ENCODE data around the gene RTP3. TPM values are rescaled to one million over a fixed set of nuclear protein-coding genes. Genes with fewer than 3 reads are reported as not detected.

Gene RTP3
- total RNA-seq, 2 experiments from 2014 or later = not detected

- DNase-seq (no peak), ATAC-seq (no peak)
- H3K27ac Mint-ChIP-seq = no peak overlapping the region
- H3K4me3 Mint-ChIP-seq = no peak overlapping the region
- ChIA-PET CTCF (interaction anchor here (1.3 to 10.9 kb wide), 3 partner anchors 18 to 159 kb away, joined by 3 to 69 read pairs (median 7); no protein-coding TSS in a partner anchor), POLR2A (no interaction called here)
- H3K4me1 Mint-ChIP-seq (ENCODE audit: low read depth) = no peaks in the 10 kb centered on the region
- H3K27me3 Mint-ChIP-seq (ENCODE audit: low read depth) = peaks cover 44% of the 10 kb centered on the region
- no peaks in the 10 kb centered on the region for H3K36me3 Mint-ChIP-seq (ENCODE audit: low read depth)
- H3K9me3 Mint-ChIP-seq (ENCODE audit: insufficient read depth) = peaks cover 15% of the 10 kb centered on the region
Observed at GRCh38 chr3:46470831-46471230, 26.9 kb upstream of the RTP3 start.

DNA sequence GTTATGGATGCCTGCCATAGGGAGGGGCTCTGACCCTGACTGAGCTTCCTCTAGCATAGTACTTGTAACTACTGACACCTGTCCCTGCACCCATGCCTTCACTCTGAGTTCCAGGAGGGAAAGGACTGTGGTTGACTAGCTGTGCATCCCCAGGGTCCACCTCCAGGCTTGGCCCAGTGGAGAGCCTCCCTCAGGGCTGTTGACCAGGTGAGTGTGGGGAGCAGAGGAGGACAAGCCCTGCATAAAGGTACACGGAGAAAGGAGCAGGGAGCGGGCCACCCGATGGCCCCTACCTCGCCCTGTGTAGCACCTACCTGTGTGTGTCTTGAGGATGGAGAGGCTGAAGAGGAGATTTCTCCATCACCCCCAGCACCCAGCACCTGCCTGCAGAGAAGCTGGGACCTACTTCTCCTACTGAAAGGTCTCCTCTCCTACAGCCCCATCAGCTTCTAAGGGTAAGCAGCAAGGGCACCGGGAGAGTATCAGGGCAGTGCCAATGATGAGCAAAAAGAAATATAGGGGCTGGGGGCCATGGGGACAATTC lies 26.3 kb upstream of the RTP3 start:
- DNase-seq (no peak), ATAC-seq (no peak)
- H3K4me3 Mint-ChIP-seq = no peak overlapping the region
- no peaks in the 10 kb centered on the region for H3K36me3 Mint-ChIP-seq (ENCODE audit: low read depth)
- POLR2A ChIA-PET = no interaction called here
- H3K27me3 Mint-ChIP-seq (ENCODE audit: low read depth) = peaks cover 42% of the 10 kb centered on the region
- H3K27ac Mint-ChIP-seq = no peak overlapping the region
- H3K4me1 Mint-ChIP-seq (ENCODE audit: low read depth) = no peaks in the 10 kb centered on the region
- CTCF ChIA-PET = interaction anchor here (1.3 to 10.9 kb wide), 3 partner anchors 17 to 87 kb away, joined by 3 to 69 read pairs (median 7); no protein-coding TSS in a partner anchor
- peaks cover 15% of the 10 kb centered on the region for H3K9me3 Mint-ChIP-seq (ENCODE audit: insufficient read depth)

DNA sequence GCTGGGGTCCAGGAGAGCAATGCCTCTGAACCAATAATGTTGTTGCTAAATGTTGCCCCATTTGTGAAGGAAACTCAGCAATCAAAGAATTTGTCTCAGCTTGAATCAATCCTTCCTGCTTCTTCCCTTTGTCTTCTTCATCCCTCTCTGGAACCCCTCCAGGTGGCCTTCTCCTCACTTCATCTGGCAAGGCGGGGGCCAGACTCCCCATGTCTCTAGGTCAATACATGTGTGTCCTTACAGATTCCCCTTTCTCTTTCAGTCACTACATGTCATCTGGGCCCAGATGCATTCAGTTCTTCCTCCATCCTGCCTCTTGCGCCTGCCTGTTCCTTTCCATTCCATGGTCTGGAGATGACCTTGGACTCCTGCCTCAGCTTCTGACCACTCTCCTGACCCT lies 25.0 kb upstream of the RTP3 start:
- ATAC-seq (no peak), DNase-seq (no peak)
- no peaks in the 10 kb centered on the region for H3K4me1 Mint-ChIP-seq (ENCODE audit: low read depth)
- H3K27ac Mint-ChIP-seq = no peak overlapping the region
- H3K4me3 Mint-ChIP-seq = no peak overlapping the region
- ChIA-PET POLR2A (no interaction called here), CTCF (interaction anchor here (2.2 to 10.9 kb wide), 2 partner anchors 16 to 23 kb away, joined by 7 to 69 read pairs; no protein-coding TSS in a partner anchor)
- peaks cover 42% of the 10 kb centered on the region for H3K27me3 Mint-ChIP-seq (ENCODE audit: low read depth)
- no peaks in the 10 kb centered on the region for H3K36me3 Mint-ChIP-seq (ENCODE audit: low read depth)
- peaks cover 15% of the 10 kb centered on the region for H3K9me3 Mint-ChIP-seq (ENCODE audit: insufficient read depth)

DNA sequence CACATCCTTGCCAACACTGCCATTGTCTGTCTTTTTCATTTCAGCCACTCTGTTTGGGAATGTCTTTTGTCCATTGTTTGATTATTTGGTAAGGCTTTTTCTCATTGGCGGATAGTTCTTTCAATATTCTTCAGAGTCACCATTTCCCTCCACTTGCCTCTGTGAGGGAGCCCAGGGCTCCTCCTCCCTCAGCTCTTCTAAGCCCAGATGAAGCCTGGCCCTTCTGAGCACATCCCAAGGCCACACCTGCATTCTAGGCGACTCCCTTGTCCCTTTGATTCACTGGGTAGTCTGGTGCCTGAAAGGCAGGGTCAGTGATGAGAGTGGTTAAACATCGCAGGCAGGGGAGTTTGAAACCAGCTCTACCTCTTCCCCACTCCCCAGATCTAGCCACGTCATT lies 20.6 kb upstream of the RTP3 start:
- POLR2A ChIA-PET = no interaction called here
- ATAC-seq = no peak

GRCh38 chr3:46477756-46478155 lies 20.0 kb upstream of the RTP3 start:
- Mint-ChIP-seq H3K27ac (no peak overlapping the region), H3K9me3 (ENCODE audit: insufficient read depth) (peaks cover 15% of the 10 kb centered on the region), H3K4me3 (no peak overlapping the region)

More for the DNA sequence above, 20.6 kb upstream of the RTP3 start:
- CTCF ChIA-PET = interaction anchor here (1.1 to 10.9 kb wide), 4 partner anchors 9 to 152 kb away, joined by 3 to 69 read pairs (median 9); no protein-coding TSS in a partner anchor
- Mint-ChIP-seq H3K4me3 (no peak overlapping the region), H3K36me3 (ENCODE audit: low read depth) (no peaks in the 10 kb centered on the region), H3K27ac (no peak overlapping the region), H3K9me3 (ENCODE audit: insufficient read depth) (peaks cover 15% of the 10 kb centered on the region), H3K4me1 (ENCODE audit: low read depth) (no peaks in the 10 kb centered on the region), H3K27me3 (ENCODE audit: low read depth) (peaks cover 57% of the 10 kb centered on the region)
- no peak for DNase-seq

GRCh38 chr3:46478341-46478740 lies 19.4 kb upstream of the RTP3 start:
- Mint-ChIP-seq H3K4me1 (ENCODE audit: low read depth) (no peaks in the 10 kb centered on the region), H3K27ac (no peak overlapping the region), H3K36me3 (ENCODE audit: low read depth) (no peaks in the 10 kb centered on the region), H3K4me3 (no peak overlapping the region), H3K27me3 (ENCODE audit: low read depth) (peaks cover 48% of the 10 kb centered on the region), H3K9me3 (ENCODE audit: insufficient read depth) (peaks cover 15% of the 10 kb centered on the region)
- no peak for ATAC-seq
- DNase-seq = no peak
- CTCF ChIA-PET = interaction anchor here (10.9 kb wide), 1 partner anchor 10 kb away, joined by 69 read pairs; no protein-coding TSS in a partner anchor
- POLR2A ChIA-PET = no interaction called here

More at GRCh38 chr3:46477756-46478155, 20.0 kb upstream of the RTP3 start:
- ChIA-PET CTCF (interaction anchor here (10.9 kb wide), 1 partner anchor 11 kb away, joined by 69 read pairs; no protein-coding TSS in a partner anchor), POLR2A (no interaction called here)
- DNase-seq (no peak), ATAC-seq (no peak)
- Mint-ChIP-seq H3K27me3 (ENCODE audit: low read depth) (peaks cover 54% of the 10 kb centered on the region), H3K4me1 (ENCODE audit: low read depth) (no peaks in the 10 kb centered on the region), H3K36me3 (ENCODE audit: low read depth) (no peaks in the 10 kb centered on the region)

DNA sequence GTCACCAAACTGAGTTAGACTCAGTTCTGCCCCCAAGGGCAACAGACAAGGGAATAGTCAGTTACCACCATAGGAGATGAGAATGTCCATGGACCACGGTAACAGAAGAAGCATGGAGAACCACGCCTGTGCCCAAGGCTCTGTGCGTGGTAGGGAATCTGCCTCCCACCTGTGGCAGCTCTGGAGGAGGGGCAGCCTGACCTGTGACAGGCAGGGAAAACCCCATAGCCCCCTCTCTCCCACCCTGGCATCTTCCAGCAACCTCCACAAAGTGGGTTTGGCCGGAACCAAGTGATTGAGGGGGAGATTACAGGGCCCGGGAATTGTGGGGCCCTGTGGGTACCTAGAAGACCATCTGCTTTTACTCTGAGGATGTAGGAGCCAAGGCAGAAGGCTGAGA lies 18.8 kb upstream of the RTP3 start:
- Mint-ChIP-seq H3K4me3 (no peak overlapping the region), H3K27me3 (ENCODE audit: low read depth) (peaks cover 45% of the 10 kb centered on the region), H3K4me1 (ENCODE audit: low read depth) (no peaks in the 10 kb centered on the region), H3K9me3 (ENCODE audit: insufficient read depth) (peaks cover 10% of the 10 kb centered on the region), H3K27ac (no peak overlapping the region), H3K36me3 (ENCODE audit: low read depth) (no peaks in the 10 kb centered on the region)
- DNase-seq (no peak), ATAC-seq (no peak)
- CTCF ChIA-PET = no interaction called here
- POLR2A ChIA-PET = no interaction called here

DNA sequence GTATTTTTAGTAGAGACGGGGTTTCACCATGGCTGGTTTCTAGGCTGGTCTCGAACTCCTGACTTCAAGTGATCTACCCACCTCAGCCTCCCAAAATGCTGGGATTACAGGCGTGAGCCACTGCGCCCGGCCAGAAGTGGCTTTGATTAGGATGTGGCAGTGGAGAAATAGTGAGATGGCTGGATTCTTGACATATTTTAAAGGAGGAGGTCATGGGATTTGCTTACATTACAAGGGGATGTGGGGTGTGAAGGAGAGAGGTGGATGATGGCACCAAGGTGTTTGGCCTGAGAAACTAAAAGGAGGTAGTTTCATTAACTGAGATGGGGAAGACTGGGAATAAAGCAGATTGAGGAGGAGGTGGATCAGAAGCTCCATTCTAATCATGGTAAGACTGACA lies 18.1 kb upstream of the RTP3 start:
- no peak for ATAC-seq
- POLR2A ChIA-PET = interaction anchor here (0.7 kb wide), 1 partner anchor 488 kb away, joined by 3 read pairs; no protein-coding TSS in a partner anchor
- peaks cover 4% of the 10 kb centered on the region for H3K9me3 Mint-ChIP-seq (ENCODE audit: insufficient read depth)

DNA sequence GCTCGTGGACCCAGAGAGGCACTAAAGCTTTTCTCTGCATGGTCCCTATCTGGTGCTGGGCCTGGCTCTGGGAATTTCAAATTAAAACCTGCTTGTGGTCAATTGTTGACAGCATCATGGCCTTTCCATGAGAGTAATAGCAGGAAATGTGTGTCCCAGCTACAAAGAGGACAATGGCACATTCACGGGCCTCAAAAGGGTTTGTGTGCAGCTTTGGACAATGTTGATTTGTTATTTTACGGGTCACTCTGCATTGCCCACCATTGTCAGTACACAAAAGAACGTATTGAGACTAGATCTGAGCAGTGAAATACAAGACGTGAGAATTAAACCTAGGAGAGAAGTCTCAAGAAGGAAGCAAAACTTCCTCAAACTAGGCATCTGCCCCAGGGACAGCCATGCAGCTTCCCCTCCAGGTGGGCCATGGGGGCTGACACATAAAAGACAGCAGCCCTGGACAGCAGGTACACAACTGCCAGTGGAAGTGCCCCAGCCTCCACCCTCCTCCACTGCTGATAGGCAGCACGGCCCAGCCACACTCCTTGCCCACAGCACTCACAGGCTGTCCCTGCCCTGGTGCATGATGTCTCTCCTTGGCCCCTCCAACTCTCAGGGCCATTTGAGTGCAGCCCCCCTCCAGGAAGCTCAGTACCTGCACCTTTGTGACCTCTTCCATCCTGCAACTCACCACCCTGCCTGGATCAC lies 17.1 kb upstream of the RTP3 start:
- POLR2A ChIA-PET = interaction anchor here (0.7 kb wide), 1 partner anchor 487 kb away, joined by 3 read pairs; no protein-coding TSS in a partner anchor

More for the DNA sequence above, 18.1 kb upstream of the RTP3 start:
- no peaks in the 10 kb centered on the region for H3K36me3 Mint-ChIP-seq (ENCODE audit: low read depth)
- H3K4me3 Mint-ChIP-seq = no peak overlapping the region
- CTCF ChIA-PET = interaction anchor here (1.3 to 4.6 kb wide), 3 partner anchors 9 to 150 kb away, joined by 3 to 16 read pairs (median 12); no protein-coding TSS in a partner anchor
- H3K27ac Mint-ChIP-seq = no peak overlapping the region
- H3K27me3 Mint-ChIP-seq (ENCODE audit: low read depth) = peaks cover 40% of the 10 kb centered on the region
- no peak for DNase-seq
- H3K4me1 Mint-ChIP-seq (ENCODE audit: low read depth) = no peaks in the 10 kb centered on the region

DNA sequence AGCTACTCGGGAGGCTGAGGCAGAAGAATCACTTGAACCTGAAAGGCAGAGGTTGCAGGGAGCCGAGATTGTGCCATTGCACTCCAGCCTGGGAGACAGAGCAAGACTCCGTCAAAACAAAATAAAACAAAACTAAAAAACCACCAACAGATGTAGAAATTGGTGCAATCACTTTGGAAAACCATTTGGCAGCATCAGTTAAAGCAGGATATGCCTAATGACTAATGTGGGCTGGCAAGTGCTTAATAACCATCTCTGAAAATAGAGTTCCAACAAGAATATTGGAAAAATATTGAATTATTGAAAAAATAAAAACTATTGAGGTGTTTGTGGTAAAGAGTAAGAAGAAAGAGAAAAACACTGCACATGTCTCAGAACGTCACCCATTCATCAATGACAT lies 16.1 kb upstream of the RTP3 start:
- ChIA-PET POLR2A (interaction anchor here (0.6 kb wide), 1 partner anchor 829 kb away, joined by 3 read pairs; no protein-coding TSS in a partner anchor), CTCF (interaction anchor here (2.2 to 4.6 kb wide), 2 partner anchors 7 to 77 kb away, joined by 12 to 16 read pairs; no protein-coding TSS in a partner anchor)
- Mint-ChIP-seq H3K27ac (no peak overlapping the region), H3K9me3 (ENCODE audit: insufficient read depth) (no peaks in the 10 kb centered on the region), H3K4me1 (ENCODE audit: low read depth) (no peaks in the 10 kb centered on the region), H3K36me3 (ENCODE audit: low read depth) (no peaks in the 10 kb centered on the region), H3K27me3 (ENCODE audit: low read depth) (peaks cover 32% of the 10 kb centered on the region), H3K4me3 (no peak overlapping the region)
- ATAC-seq (no peak), DNase-seq (no peak)

More for the DNA sequence above, 17.1 kb upstream of the RTP3 start:
- DNase-seq (no peak), ATAC-seq (no peak)
- no peaks in the 10 kb centered on the region for H3K36me3 Mint-ChIP-seq (ENCODE audit: low read depth)
- no peaks in the 10 kb centered on the region for H3K9me3 Mint-ChIP-seq (ENCODE audit: insufficient read depth)
- H3K27ac Mint-ChIP-seq = no peak overlapping the region
- CTCF ChIA-PET = interaction anchor here (1.3 to 4.6 kb wide), 3 partner anchors 8 to 149 kb away, joined by 3 to 16 read pairs (median 12); no protein-coding TSS in a partner anchor
- H3K4me1 Mint-ChIP-seq (ENCODE audit: low read depth) = no peaks in the 10 kb centered on the region
- peaks cover 31% of the 10 kb centered on the region for H3K27me3 Mint-ChIP-seq (ENCODE audit: low read depth)
- no peak overlapping the region for H3K4me3 Mint-ChIP-seq

DNA sequence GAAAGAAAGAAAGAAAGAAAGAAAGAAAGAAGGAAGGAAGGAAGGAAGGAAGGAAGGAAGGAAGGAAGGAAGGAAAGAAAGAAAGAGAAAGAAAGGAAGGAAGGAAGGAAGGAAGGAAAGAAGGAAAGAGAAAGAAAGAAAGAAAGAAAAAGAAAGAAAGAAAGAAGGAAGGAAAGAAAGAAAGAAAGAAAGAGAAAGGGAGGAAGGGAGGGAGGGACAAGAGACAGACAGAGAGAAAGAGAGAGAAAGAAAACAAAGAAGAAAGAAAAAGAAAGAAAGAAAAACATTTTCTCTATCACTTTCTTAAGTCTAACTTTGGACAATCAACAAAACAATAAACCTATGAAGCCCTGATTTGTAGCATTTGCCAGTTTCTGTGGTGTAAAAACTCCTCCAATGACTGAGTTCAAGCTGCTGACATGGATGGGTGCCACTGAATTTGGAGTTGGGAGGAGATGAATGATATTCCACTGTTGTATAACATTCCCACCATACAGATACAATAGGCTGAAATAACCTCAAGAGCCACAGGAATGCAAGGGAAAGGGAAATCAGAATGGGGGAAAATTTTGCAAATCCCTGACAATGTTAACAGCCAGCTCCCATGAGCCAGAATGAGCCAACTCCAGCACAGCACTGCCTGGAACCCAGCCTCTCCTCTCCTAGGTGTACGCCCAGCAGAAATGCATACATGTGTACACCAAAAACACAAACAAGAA lies 15.0 kb upstream of the RTP3 start:
- ATAC-seq = no peak
- POLR2A ChIA-PET = no interaction called here
- Mint-ChIP-seq H3K4me1 (ENCODE audit: low read depth) (no peaks in the 10 kb centered on the region), H3K27me3 (ENCODE audit: low read depth) (peaks cover 27% of the 10 kb centered on the region), H3K9me3 (ENCODE audit: insufficient read depth) (no peaks in the 10 kb centered on the region), H3K4me3 (no peak overlapping the region), H3K27ac (no peak overlapping the region), H3K36me3 (ENCODE audit: low read depth) (no peaks in the 10 kb centered on the region)
- no peak for DNase-seq
- CTCF ChIA-PET = interaction anchor here (1.2 to 4.6 kb wide), 2 partner anchors 33 to 76 kb away, joined by 5 to 16 read pairs; no protein-coding TSS in a partner anchor
